ENCODE measurements around the gene PHF14. TPM values are rescaled to one million over a fixed set of nuclear protein-coding genes. Genes with fewer than 3 reads are reported as not detected.

The PHF14 gene
- total RNA-seq, 4 donors from 2014 or later, result 15.4 to 38.9 (median 35.6) TPM

DNA sequence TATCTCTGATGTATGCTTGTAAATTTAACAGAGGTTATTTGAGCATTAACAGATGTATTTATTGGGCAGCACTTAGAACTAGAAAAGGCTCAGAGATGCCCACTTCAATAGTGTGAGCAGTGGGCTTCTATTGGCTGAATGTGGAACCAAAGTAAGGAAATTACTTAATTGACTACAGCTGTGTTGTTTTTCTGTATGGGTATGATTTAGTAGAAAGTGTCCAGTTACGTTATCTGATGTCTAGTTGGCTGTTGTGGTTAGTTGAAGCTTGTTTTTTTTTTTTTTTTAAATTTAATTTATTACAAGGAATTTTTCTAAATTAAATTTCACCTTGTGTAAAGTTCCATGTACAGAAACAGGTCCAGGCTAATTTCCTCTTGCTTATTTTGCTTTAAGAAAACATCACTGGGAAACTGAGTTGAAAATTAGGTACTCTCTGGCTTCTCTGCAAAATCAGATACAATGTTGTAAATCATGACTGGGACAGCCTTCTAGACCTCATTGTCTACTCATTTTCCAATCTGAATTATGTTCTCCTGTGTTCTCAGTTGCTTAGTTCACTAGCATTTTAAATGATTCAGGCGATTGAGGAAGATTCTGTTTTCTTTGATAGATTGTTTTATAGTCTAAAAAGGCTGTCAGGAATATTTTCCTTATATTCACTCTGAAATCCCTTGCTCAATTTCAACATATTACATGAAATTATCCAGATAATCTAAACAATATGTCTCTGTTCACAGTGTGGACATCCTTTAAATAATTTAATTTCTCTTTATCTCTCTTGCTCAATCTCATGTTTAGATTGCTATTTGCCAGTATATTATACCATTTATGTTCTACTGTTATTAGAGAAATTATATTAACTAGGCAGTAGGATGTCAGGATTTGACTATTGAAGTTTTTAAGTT lies 53.0 kb downstream of the PHF14 start:
- H3K9me3 ChIP-seq, result no peaks in the 10 kb centered on the region
- no peak overlapping the region for H3K4me3 ChIP-seq
- intact Hi-C loops (cut with DNase I), result no loop called here
- peaks cover 0 to 42% (median 5%) of the 10 kb centered on the region in 3 donors for H3K36me3 ChIP-seq
- WGBS, 2 donors, result 87 to 89% methylated on average over 2 of the region's 2 CpGs
- H3K4me1 ChIP-seq, result no peaks in the 10 kb centered on the region
- no peak overlapping the region for H3K27ac ChIP-seq
- no peaks in the 10 kb centered on the region for H3K27me3 ChIP-seq
- no peak for DNase-seq
- TF ChIP-seq, protein P1, sequence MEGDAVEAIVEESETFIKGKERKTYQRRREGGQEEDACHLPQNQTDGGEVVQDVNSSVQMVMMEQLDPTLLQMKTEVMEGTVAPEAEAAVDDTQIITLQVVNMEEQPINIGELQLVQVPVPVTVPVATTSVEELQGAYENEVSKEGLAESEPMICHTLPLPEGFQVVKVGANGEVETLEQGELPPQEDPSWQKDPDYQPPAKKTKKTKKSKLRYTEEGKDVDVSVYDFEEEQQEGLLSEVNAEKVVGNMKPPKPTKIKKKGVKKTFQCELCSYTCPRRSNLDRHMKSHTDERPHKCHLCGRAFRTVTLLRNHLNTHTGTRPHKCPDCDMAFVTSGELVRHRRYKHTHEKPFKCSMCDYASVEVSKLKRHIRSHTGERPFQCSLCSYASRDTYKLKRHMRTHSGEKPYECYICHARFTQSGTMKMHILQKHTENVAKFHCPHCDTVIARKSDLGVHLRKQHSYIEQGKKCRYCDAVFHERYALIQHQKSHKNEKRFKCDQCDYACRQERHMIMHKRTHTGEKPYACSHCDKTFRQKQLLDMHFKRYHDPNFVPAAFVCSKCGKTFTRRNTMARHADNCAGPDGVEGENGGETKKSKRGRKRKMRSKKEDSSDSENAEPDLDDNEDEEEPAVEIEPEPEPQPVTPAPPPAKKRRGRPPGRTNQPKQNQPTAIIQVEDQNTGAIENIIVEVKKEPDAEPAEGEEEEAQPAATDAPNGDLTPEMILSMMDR (IDR thresholded peaks at IDR 0.05), result no peak
- no peak for TF ChIP-seq POLR2A (IDR thresholded peaks at IDR 0.05)

DNA sequence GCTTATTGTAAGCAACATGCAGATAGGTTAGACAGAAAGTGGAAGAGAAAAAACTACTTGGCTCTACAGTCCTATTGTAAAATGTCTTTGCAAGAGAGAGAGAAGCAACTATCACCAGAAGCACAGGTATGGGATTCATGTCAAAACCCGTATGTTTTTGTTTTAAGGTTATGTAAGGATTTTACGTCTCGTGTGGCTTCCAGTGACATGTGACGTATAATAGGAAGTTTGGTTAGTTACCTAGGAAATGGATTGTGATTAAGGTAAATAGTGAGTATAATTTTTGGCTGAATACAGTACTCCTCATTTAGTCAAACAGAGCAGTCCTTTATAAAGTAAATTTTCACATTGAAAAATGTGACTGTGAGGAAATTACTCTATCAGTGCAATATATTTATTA lies 62.0 kb downstream of the PHF14 start:
- H3K36me3 ChIP-seq, result peaks cover 0 to 37% (median 0%) of the 10 kb centered on the region in 3 donors
- intact Hi-C loops (cut with DNase I), result no loop called here
- no peak overlapping the region for H3K27ac ChIP-seq
- no peaks in the 10 kb centered on the region for H3K27me3 ChIP-seq
- no peak for DNase-seq
- TF ChIP-seq, protein P1 (IDR thresholded peaks at IDR 0.05), result no peak
- no peak for TF ChIP-seq POLR2A (IDR thresholded peaks at IDR 0.05)
- no peaks in the 10 kb centered on the region for H3K9me3 ChIP-seq
- WGBS, 2 donors, result 35 to 62% methylated on average over 4 of the region's 4 CpGs
- no peak overlapping the region for H3K4me3 ChIP-seq
- H3K4me1 ChIP-seq, result no peaks in the 10 kb centered on the region

DNA sequence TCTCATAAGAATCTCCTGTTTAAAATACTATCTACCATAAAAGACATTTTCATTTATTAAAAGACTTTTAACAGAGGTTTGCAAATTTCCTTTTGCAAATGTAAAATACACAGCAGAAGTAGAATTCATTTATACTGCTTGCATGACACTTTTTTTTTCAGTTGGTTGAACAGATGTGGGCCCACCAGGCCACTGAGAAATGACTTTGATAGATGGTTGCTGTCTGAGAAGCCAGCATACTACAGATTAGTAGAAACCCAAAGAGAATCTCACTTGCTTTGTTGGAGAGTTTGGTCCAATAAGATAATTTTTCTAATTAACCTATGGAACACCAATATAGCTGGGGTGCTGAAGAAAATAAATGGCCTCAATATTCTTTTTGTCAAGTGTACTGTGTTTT lies 66.3 kb downstream of the PHF14 start:
- no peak overlapping the region for H3K27ac ChIP-seq
- no peak for TF ChIP-seq POLR2A (IDR thresholded peaks at IDR 0.05)
- TF ChIP-seq, protein P1 (IDR thresholded peaks at IDR 0.05), result no peak
- intact Hi-C loops (cut with DNase I), result no loop called here
- no peaks in the 10 kb centered on the region for H3K9me3 ChIP-seq
- no peak for DNase-seq
- no peaks in the 10 kb centered on the region for H3K4me1 ChIP-seq
- H3K4me3 ChIP-seq, result no peak overlapping the region
- no peaks in the 10 kb centered on the region for H3K27me3 ChIP-seq
- peaks cover 0 to 66% (median 0%) of the 10 kb centered on the region in 3 donors for H3K36me3 ChIP-seq

DNA sequence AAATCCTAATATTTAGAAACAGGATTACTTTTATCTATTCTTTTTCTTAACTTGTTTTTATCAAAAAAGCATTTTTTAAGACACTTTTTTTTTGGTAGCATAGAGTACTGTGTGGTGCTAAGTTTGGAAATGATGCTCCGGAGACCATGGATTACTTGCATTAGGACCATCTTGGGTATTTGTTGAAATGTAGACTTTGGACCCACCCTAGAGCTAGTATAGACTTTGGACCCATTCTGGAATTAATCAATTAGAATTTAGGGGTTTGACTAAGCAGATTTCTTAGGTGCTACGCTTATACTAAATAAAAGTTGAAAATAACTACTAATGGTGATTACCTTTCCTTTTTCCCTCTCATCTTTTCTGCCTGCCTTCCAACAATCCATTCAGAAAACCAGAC lies 80.4 kb downstream of the PHF14 start:
- intact Hi-C loops (cut with DNase I), result no loop called here
- Histone ChIP-seq H3K4me1 (no peaks in the 10 kb centered on the region), H3K27ac (no peak overlapping the region), H3K27me3 (no peaks in the 10 kb centered on the region), H3K36me3 (peaks cover 0 to 39% (median 0%) of the 10 kb centered on the region in 3 donors), H3K4me3 (no peak overlapping the region), H3K9me3 (no peaks in the 10 kb centered on the region)
- WGBS, 2 donors, result 91 to 92% methylated on average over 2 of the region's 2 CpGs
- DNase-seq, result no peak
- TF ChIP-seq POLR2A (IDR thresholded peaks at IDR 0.05), result no peak
- TF ChIP-seq, protein P1 (IDR thresholded peaks at IDR 0.05), result no peak

DNA sequence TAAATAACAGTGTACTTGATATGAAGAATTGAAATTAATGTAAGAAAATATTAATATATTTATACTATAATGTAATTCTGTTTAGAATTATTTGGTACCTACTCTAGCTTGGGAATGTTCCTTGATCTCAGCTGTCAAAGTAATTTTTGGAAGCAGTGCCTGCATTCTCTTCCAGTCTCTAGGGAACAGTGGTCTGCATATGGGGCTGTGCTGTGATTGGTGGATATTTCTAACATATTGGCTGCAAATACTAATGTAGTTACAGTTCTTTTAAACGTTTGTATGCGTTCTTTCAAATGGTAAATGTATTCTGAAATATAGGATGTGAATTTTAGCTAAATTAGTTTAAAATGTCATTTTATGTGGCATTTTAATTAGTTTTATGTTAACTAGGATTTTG lies 87.2 kb downstream of the PHF14 start:
- DNase-seq, result no peak
- intact Hi-C loops (cut with DNase I), result no loop called here
- TF ChIP-seq, protein P1 (IDR thresholded peaks at IDR 0.05), result no peak
- no peak for TF ChIP-seq POLR2A (IDR thresholded peaks at IDR 0.05)
- H3K27ac ChIP-seq, result no peak overlapping the region
- no peak overlapping the region for H3K4me3 ChIP-seq
- no peaks in the 10 kb centered on the region for H3K9me3 ChIP-seq
- no peaks in the 10 kb centered on the region for H3K27me3 ChIP-seq
- no peaks in the 10 kb centered on the region for H3K4me1 ChIP-seq
- 55 to 91% methylated on average over 2 of the region's 2 CpGs for WGBS, 2 donors
- H3K36me3 ChIP-seq, result peaks cover 0 to 34% (median 0%) of the 10 kb centered on the region in 3 donors

Data from esophagus squamous epithelium (tissue), 5 donors.